HepG2 (cell line): ENCODE results near the gene PHEX. TPM values are rescaled to one million over a fixed set of nuclear protein-coding genes. Genes with fewer than 3 reads are reported as not detected.

Source experiments
- ATAC-seq: fragments of 200-7000 bp; cut with Tn5 transposase; 3 replicates; pipeline ENCODE4 v1.9.1; 2020; ENCODE audit warnings: mild to moderate bottlenecking, moderate library complexity
- BruUV-seq: library from RNA; stranded (reverse); fragments of 400-500 nt; replicated peaks from 2 replicates; lab custom pipeline; 2021; lab: Mats Ljungman, UMichigan
- CTCF ChIA-PET: fragments of 300-600 bp; formaldehyde crosslinking; extraction: SDS; loops from one replicate; lab custom pipeline; 2021; ENCODE audit warnings: low total read pairs, inconsistent platforms, low intra/inter-chr PET ratio; lab: Yijun Ruan, JAX
- POLR2A ChIA-PET: fragments of 350-600 bp; sonication (Branson Sonifier 250); formaldehyde crosslinking; loops from one replicate; lab custom pipeline; 2020; ENCODE audit warnings: antibody characterized with exemption, inconsistent platforms; lab: Yijun Ruan, JAX
- DNase-seq: peaks from one replicate; pipeline ENCODE4 v3.0.0-alpha.2; 2015; ENCODE audit warnings: low spot score
- FAIRE-seq: peaks from 3 replicates; lab custom pipeline; 2011; peaks lifted over from hg19 to GRCh38; lab: Jason Lieb, UNC
- H2AFZ ChIP-seq: one replicate; pipeline ENCODE4 v1.6.1; 2011; ENCODE audit warnings: low read length, inconsistent platforms
- H3K27ac ChIP-seq: fragments of 300-600 bp; 3 replicates; pipeline ENCODE4 v1.8.0; 2011; ENCODE audit warnings: mixed run types, mild to moderate bottlenecking, mixed read lengths, low read length, inconsistent platforms; ENCODE audit not compliant: insufficient read depth; ENCODE audit errors: extremely low read length
- H3K27me3 ChIP-seq, 2 experiments: fragments of 200-600 bp in 1 of 2; 2 replicates in 1 of 2; 3 replicates in 1 of 2; pipeline versions ENCODE4 v1.6.0 to v1.8.0; 2011; ENCODE audit warnings: low read length in 2 of 2, mild to moderate bottlenecking in 2 of 2, moderate library complexity in 2 of 2, inconsistent platforms in 1 of 2; ENCODE audit not compliant: insufficient read depth in 2 of 2, control insufficient read depth in 1 of 2
- H3K36me3 ChIP-seq, 2 experiments: fragments of 200-600 bp in 1 of 2; replicated peaks in 1 of 2; 2 replicates in 1 of 2; 3 replicates in 1 of 2; pipeline versions ENCODE4 v1.5.1 to v1.8.0; 2011; ENCODE audit warnings: low read length in 2 of 2, inconsistent platforms in 1 of 2; ENCODE audit not compliant: insufficient read depth in 2 of 2, control insufficient read depth in 1 of 2
- H3K4me1 ChIP-seq: 2 replicates; pipeline ENCODE4 v1.5.1; 2012; ENCODE audit warnings: low read length, inconsistent platforms; ENCODE audit not compliant: insufficient read depth
- H3K4me2 ChIP-seq: 2 replicates; pipeline ENCODE4 v1.6.0; 2011; ENCODE audit warnings: low read depth, low read length, inconsistent platforms
- H3K4me3 ChIP-seq, 3 experiments: fragments of 200-600 bp in 1 of 3; sonication (generic), shearing (Covaris generic) in 1 of 3; replicated peaks in 1 of 3; 2 replicates each; pipeline ENCODE4 v1.5.1; 2011 to 2016; ENCODE audit warnings: low read length in 3 of 3, inconsistent platforms in 2 of 3, low read depth in 2 of 3, mild to moderate bottlenecking in 2 of 3, control low read depth in 1 of 3, mixed read lengths in 1 of 3; ENCODE audit not compliant: insufficient read depth in 1 of 3
- H3K79me2 ChIP-seq: one replicate; pipeline ENCODE4 v1.6.1; 2011; ENCODE audit warnings: low read length, inconsistent platforms; ENCODE audit not compliant: insufficient read depth
- H3K9ac ChIP-seq: 2 replicates; pipeline ENCODE4 v1.6.0; 2011; ENCODE audit warnings: mild to moderate bottlenecking, low read depth, low read length, inconsistent platforms; ENCODE audit not compliant: insufficient read depth
- H3K9me3 ChIP-seq: 2 replicates; pipeline ENCODE4 v1.5.1; 2012; ENCODE audit warnings: mild to moderate bottlenecking, low read length
- H4K20me1 ChIP-seq: 2 replicates; pipeline ENCODE4 v1.6.0; 2011; ENCODE audit warnings: inconsistent platforms, mild to moderate bottlenecking, low read length, moderate library complexity; ENCODE audit not compliant: insufficient read depth
- AGO2 ChIP-seq: fragments of 200-400 bp; formaldehyde crosslinking; optimal IDR thresholded peaks from 2 replicates; pipeline ENCODE3; 2017; ENCODE audit warnings: mild to moderate bottlenecking, low read depth, low read length, moderate library complexity
- EP300 ChIP-seq, 3 experiments: sonication (generic) in 1 of 3; formaldehyde crosslinking in 1 of 3; IDR thresholded peaks; 2 replicates each; pipeline versions ENCODE4 v1.5.1 to v1.6.1; 2011 to 2020; ENCODE audit warnings: low read depth in 2 of 3, low read length in 2 of 3, borderline replicate concordance in 1 of 3, improper control_type of control experiment in 1 of 3, mild to moderate bottlenecking in 1 of 3, missing genetic modification reagents in 1 of 3, moderate library complexity in 1 of 3
- FOSL2 ChIP-seq: sonication (generic); formaldehyde crosslinking; IDR thresholded peaks from 2 replicates; pipeline ENCODE4 v1.4.0; 2020; ENCODE audit warnings: missing genetic modification reagents
- FOXC1 ChIP-seq: sonication (generic); formaldehyde crosslinking; IDR thresholded peaks from 2 replicates; pipeline ENCODE4 v1.8.0; 2022; ENCODE audit warnings: mild to moderate bottlenecking, missing genetic modification reagents, borderline replicate concordance
- FOXP1 ChIP-seq, 2 experiments: fragments of 450-650 bp in 1 of 2; IDR thresholded peaks; 2 replicates each; pipeline ENCODE4 v1.6.1; 2017 to 2018; ENCODE audit warnings: antibody characterized with exemption in 1 of 2
- SYNCRIP ChIP-seq: fragments of 200-400 bp; formaldehyde crosslinking; IDR thresholded peaks from 2 replicates; pipeline ENCODE4 v1.6.1; 2018; ENCODE audit warnings: mild to moderate bottlenecking, low read depth, low read length; ENCODE audit not compliant: insufficient read depth
- TGIF2 ChIP-seq: IDR thresholded peaks from 2 replicates; pipeline ENCODE4 v1.6.1; 2016; ENCODE audit warnings: control low read depth, missing compliant biosample characterization
- ZFP36 ChIP-seq: fragments of 150-350 bp; IDR thresholded peaks from 2 replicates; pipeline ENCODE4 v1.6.1; 2018; ENCODE audit warnings: borderline replicate concordance, low read length, low read depth; ENCODE audit not compliant: partially characterized antibody
- ZNF326 ChIP-seq: sonication (generic); formaldehyde crosslinking; IDR thresholded peaks from 2 replicates; pipeline ENCODE4 v1.4.0; 2020; ENCODE audit warnings: missing genetic modification reagents, borderline replicate concordance
- ZNF546 ChIP-seq: sonication (generic); formaldehyde crosslinking; conservative IDR thresholded peaks from 2 replicates; pipeline ENCODE4 v1.8.1; 2023; ENCODE audit warnings: mild to moderate bottlenecking, missing genetic modification reagents
- ZNF761 ChIP-seq: sonication (generic); formaldehyde crosslinking; conservative IDR thresholded peaks from 2 replicates; pipeline ENCODE4 v1.4.0; 2020; ENCODE audit warnings: mild to moderate bottlenecking, missing genetic modification reagents
- ZNF766 ChIP-seq: sonication (generic); formaldehyde crosslinking; IDR thresholded peaks from 2 replicates; pipeline ENCODE4 v1.5.0; 2020; ENCODE audit warnings: missing genetic modification reagents, borderline replicate concordance
- WGBS: methylation state at CpG from one replicate; pipeline ENCODE4 v1.1.6; 2017; ENCODE audit warnings: low lambda C conversion rate; 5-methylcytosine and 5-hydroxymethylcytosine counted together
- in situ Hi-C: cut with HindIII; loops from 2 replicates; pipeline ENCODE4 v1.10.0; 2017; ENCODE audit warnings: low pct_unique_long_range_greater_than_20kb; ENCODE audit not compliant: extremely low pct_ligation_motif_present
- intact Hi-C: fragments of 100-400 bp; cut with micrococcal nuclease; formaldehyde crosslinking; loops from one replicate; pipeline ENCODE4 v1.10.0; 2022; ENCODE audit not compliant: unreplicated experiment
- polyA plus RNA-seq, 8 experiments: library from polyadenylated mRNA; depleted of rRNA in 3 of 8; stranded (reverse) in 7 of 8; unstranded in 1 of 8; fragments of >200 nt; fragmentation: Illumina TruSeq in 4 of 8; extraction: Trizol in 4 of 8; gene quantifications; 2 replicates each; pipeline versions ENCODE4 v1.2.1 to v1.2.3, GENCODE V29; 2011 to 2016; ENCODE audit warnings: low read depth in 4 of 8, missing spikeins in 1 of 8, mixed read lengths in 1 of 8; ENCODE audit not compliant: insufficient read depth in 1 of 8
- total RNA-seq, 5 experiments: library from RNA; depleted of rRNA; stranded (reverse); fragments of >200 nt; fragmentation: Illumina TruSeq; extraction: Trizol; gene quantifications; 2 replicates each; pipeline ENCODE4 v1.2.3, GENCODE V29; 2016; ENCODE audit warnings: low read depth in 1 of 5
- TF ChIP-seq, protein P1 (sequence below): sonication (generic); formaldehyde crosslinking; IDR thresholded peaks from 2 replicates; pipeline ENCODE4 v1.4.0; 2020; ENCODE audit warnings: missing genetic modification reagents, mild to moderate bottlenecking, borderline replicate concordance

PHEX gene
- total and polyA plus RNA-seq, 2 of the 13 experiments (the other 11 are each of a cell fraction or from before 2014, with no cell fraction given), result 0.01 to 0.27 TPM

DNA sequence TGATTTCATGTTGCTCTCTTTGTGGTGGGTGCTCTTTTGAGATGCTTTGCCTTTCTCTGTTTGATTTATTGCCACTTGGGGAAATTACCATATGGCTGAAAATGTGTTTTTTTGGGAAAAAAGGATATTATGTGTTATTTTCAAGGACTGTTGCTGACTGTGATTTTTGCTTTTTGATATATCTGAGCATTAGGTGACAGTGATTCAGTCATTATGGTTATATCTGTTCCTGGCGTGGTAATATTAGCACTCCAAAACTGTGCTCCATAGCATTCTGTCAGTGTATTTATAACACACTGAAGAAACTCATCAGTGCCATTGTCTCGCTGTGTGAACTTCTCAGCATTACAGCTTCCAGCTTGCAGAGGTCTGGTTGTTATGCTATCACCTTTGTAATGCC, 73.8 kb downstream of the PHEX start:
- BruUV-seq, result no TSS peak
- H3K9me3 ChIP-seq, result no peaks in the 10 kb centered on the region
- H3K36me3 ChIP-seq, result no peaks in the 10 kb centered on the region
- no peaks in the 10 kb centered on the region for H4K20me1 ChIP-seq
- H3K9ac ChIP-seq, result no peak overlapping the region
- H3K27me3 ChIP-seq, result no peaks in the 10 kb centered on the region
- no peak overlapping the region for H2AFZ ChIP-seq
- 86% methylated on average over 2 of the region's 2 CpGs for WGBS
- in situ Hi-C loops (no loop called here), intact Hi-C loops (no loop called here)
- no peak overlapping the region for H3K27ac ChIP-seq
- FAIRE-seq (no peak), DNase-seq (no peak), ATAC-seq (no peak)
- ChIA-PET POLR2A (no interaction called here), CTCF (no interaction called here)
- H3K4me2 ChIP-seq, result no peak overlapping the region
- peaks cover 5% of the 10 kb centered on the region for H3K4me1 ChIP-seq
- no peak for TF ChIP-seq ZNF766 (CRISPR knock-in tag)
- TF ChIP-seq, protein P1, sequence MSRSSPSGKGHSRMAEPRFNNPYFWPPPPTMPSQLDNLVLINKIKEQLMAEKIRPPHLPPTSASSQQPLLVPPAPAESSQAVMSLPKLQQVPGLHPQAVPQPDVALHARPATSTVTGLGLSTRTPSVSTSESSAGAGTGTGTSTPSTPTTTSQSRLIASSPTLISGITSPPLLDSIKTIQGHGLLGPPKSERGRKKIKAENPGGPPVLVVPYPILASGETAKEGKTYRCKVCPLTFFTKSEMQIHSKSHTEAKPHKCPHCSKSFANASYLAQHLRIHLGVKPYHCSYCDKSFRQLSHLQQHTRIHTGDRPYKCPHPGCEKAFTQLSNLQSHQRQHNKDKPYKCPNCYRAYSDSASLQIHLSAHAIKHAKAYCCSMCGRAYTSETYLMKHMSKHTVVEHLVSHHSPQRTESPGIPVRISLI, result no peak
- no peak for TF ChIP-seq FOXP1 (IDR thresholded peaks at IDR 0.05)
- no peak for TF ChIP-seq FOXP1 (CRISPR knock-in tag; IDR thresholded peaks at IDR 0.05)
- no peak for TF ChIP-seq ZNF326
- TF ChIP-seq FOSL2 (CRISPR knock-in tag), result no peak
- no peak for TF ChIP-seq ZNF546 (CRISPR knock-in tag)
- TF ChIP-seq TGIF2 (CRISPR knock-in tag), result no peak
- TF ChIP-seq EP300 (IDR thresholded peaks at IDR 0.05; ENCODE audit: low read depth in 2 of 2, low read length in 2 of 2), result no peak
- no peak for TF ChIP-seq EP300 (CRISPR knock-in tag; IDR thresholded peaks at IDR 0.05; ENCODE audit: borderline replicate concordance)
- no peak for TF ChIP-seq ZNF761 (CRISPR knock-in tag)
- TF ChIP-seq FOXC1, result no peak
- TF ChIP-seq ZFP36, result no peak
- TF ChIP-seq SYNCRIP, result no peak
- no peak for TF ChIP-seq AGO2
- no peak overlapping the region for H3K4me3 ChIP-seq
- H3K79me2 ChIP-seq, result no peaks in the 10 kb centered on the region
